ENCODE data around the gene TWSG1. TPM values are rescaled to one million over a fixed set of nuclear protein-coding genes. Genes with fewer than 3 reads are reported as not detected.

The TWSG1 gene
- total RNA-seq (50.1 TPM), polyA plus RNA-seq (ENCODE audit: insufficient read depth, low read depth, low replicate concordance) (16.9 TPM)
- long read RNA-seq, donor 1, transcript TWSG1-201 (5 exons, 3,756 nt), result minor isoform, 10 of 65 reads
- long read RNA-seq, donor 1, transcript TWSG1-202 (4 exons, 1,119 nt), result major isoform, 20 of 65 reads
- long read RNA-seq, donor 1, partial matches to known transcripts, result 35 of 65 reads
- long read RNA-seq, donor 1, other reads (novel, unspliced or antisense), result 0 of 65 reads
- long read RNA-seq, donor 2, transcript TWSG1-202 (4 exons, 1,119 nt), result minor isoform, 7 of 66 reads
- long read RNA-seq, donor 2, transcript TWSG1-201 (5 exons, 3,756 nt), result major isoform, 29 of 66 reads
- long read RNA-seq, donor 2, partial matches to known transcripts, result 30 of 66 reads
- long read RNA-seq, donor 2, other reads (novel, unspliced or antisense), result 0 of 66 reads
- long read RNA-seq, donor 3, transcript TWSG1-201 (5 exons, 3,756 nt), result major isoform, 32 of 71 reads
- long read RNA-seq, donor 3, transcript TWSG1-202 (4 exons, 1,119 nt), result minor isoform, 16 of 71 reads
- long read RNA-seq, donor 3, partial matches to known transcripts, result 23 of 71 reads
- long read RNA-seq, donor 3, other reads (novel, unspliced or antisense), result 0 of 71 reads
- long read RNA-seq, donor 4, transcript TWSG1-202 (4 exons, 1,119 nt), result minor isoform, 7 of 44 reads
- long read RNA-seq, donor 4, transcript TWSG1-201 (5 exons, 3,756 nt), result major isoform, 25 of 44 reads
- long read RNA-seq, donor 4, partial matches to known transcripts, result 12 of 44 reads
- long read RNA-seq, donor 4, other reads (novel, unspliced or antisense), result 0 of 44 reads
- long read RNA-seq, donor 5, partial matches to known transcripts, result 0 of 1 reads
- long read RNA-seq, donor 5, other reads (novel, unspliced or antisense), result 0 of 1 reads
- long read RNA-seq, donor 6, transcript TWSG1-201 (5 exons, 3,756 nt), result major isoform, 28 of 96 reads
- long read RNA-seq, donor 6, transcript TWSG1-202 (4 exons, 1,119 nt), result minor isoform, 14 of 96 reads
- long read RNA-seq, donor 6, partial matches to known transcripts, result 54 of 96 reads
- long read RNA-seq, donor 6, other reads (novel, unspliced or antisense), result 0 of 96 reads
- long read RNA-seq, donor 7, transcript TWSG1-201 (5 exons, 3,756 nt), result major isoform, 44 of 58 reads
- long read RNA-seq, donor 7, partial matches to known transcripts, result 2 of 58 reads
- long read RNA-seq, donor 7, other reads (novel, unspliced or antisense), result 12 of 58 reads
- long read RNA-seq, donor 8, transcript TWSG1-202 (4 exons, 1,119 nt), result minor isoform, 16 of 63 reads
- long read RNA-seq, donor 8, transcript TWSG1-201 (5 exons, 3,756 nt), result major isoform, 21 of 63 reads
- long read RNA-seq, donor 8, partial matches to known transcripts, result 26 of 63 reads
- long read RNA-seq, donor 8, other reads (novel, unspliced or antisense), result 0 of 63 reads
- long read RNA-seq, donor 9, transcript TWSG1-201 (5 exons, 3,756 nt), result major isoform, 13 of 26 reads
- long read RNA-seq, donor 9, transcript TWSG1-202 (4 exons, 1,119 nt), result minor isoform, 7 of 26 reads
- long read RNA-seq, donor 9, partial matches to known transcripts, result 6 of 26 reads
- long read RNA-seq, donor 9, other reads (novel, unspliced or antisense), result 0 of 26 reads
- long read RNA-seq, donor 10, transcript TWSG1-202 (4 exons, 1,119 nt), result major isoform, 21 of 63 reads
- long read RNA-seq, donor 10, transcript TWSG1-201 (5 exons, 3,756 nt), result minor isoform, 20 of 63 reads
- long read RNA-seq, donor 10, partial matches to known transcripts, result 22 of 63 reads
- long read RNA-seq, donor 10, other reads (novel, unspliced or antisense), result 0 of 63 reads

GRCh38 chr18:9334329-9334972 lies at the start of gene TWSG1:
Gene TWSG1, plus strand, starts transcription at chr18:9334773. Its CDS starts 2,457 bp downstream, at chr18:9337230.
- H3K27me3 ChIP-seq (ENCODE audit: control insufficient read depth, insufficient read depth, low read length), result no peaks in the 10 kb centered on the region
- intact Hi-C loops (cut with DNase I), result no loop called here
- H3K4me1 ChIP-seq (ENCODE audit: control insufficient read depth in 2 of 3, insufficient read depth in 2 of 3, low read depth in 1 of 3, low read length in 3 of 3), result peaks cover 0 to 4% (median 0%) of the 10 kb centered on the region in 3 donors
- peak; percentile 21 for TF ChIP-seq CTCF (IDR thresholded peaks at IDR 0.05; ENCODE audit: borderline replicate concordance, extremely low read depth, insufficient read depth)
- no peaks in the 10 kb centered on the region for H3K9me3 ChIP-seq (ENCODE audit: control insufficient read depth in 2 of 3, insufficient read depth in 1 of 3, low read length in 3 of 3)
- DNase-seq (peak; percentile 96 to 98 (median 98)), FAIRE-seq (no peak)
- peaks cover 0 to 5% (median 4%) of the 10 kb centered on the region in 3 donors for H3K36me3 ChIP-seq (ENCODE audit: control insufficient read depth in 2 of 3, insufficient read depth in 3 of 3, low read length in 3 of 3)
- peak within 1 kb of the TSS; percentile 85 to 92 (median 87) for H3K4me3 ChIP-seq (ENCODE audit: low read length in 3 of 3)
- H3K9ac ChIP-seq (ENCODE audit: low read length in 3 of 3), result peak within 1 kb of the TSS; percentile 76 to 82 (median 82)
- H3K27ac ChIP-seq (ENCODE audit: low read depth in 2 of 2, low read length in 2 of 2), result peak within 1 kb of the TSS; percentile 80 to 82

- Histone ChIP-seq H3K9me3 (ENCODE audit: control insufficient read depth in 2 of 3, insufficient read depth in 1 of 3, low read length in 3 of 3) (no peaks in the 10 kb centered on the region), H3K9ac (ENCODE audit: low read length in 3 of 3) (no peak overlapping the region), H3K36me3 (ENCODE audit: control insufficient read depth in 2 of 3, insufficient read depth in 3 of 3, low read length in 3 of 3) (peaks cover 0 to 5% (median 2%) of the 10 kb centered on the region in 3 donors), H3K27me3 (ENCODE audit: control insufficient read depth, insufficient read depth, low read length) (no peaks in the 10 kb centered on the region), H3K4me3 (ENCODE audit: low read length in 3 of 3) (no peak overlapping the region), H3K4me1 (ENCODE audit: control insufficient read depth in 2 of 3, insufficient read depth in 2 of 3, low read depth in 1 of 3, low read length in 3 of 3) (no peaks in the 10 kb centered on the region), H3K27ac (ENCODE audit: low read depth in 2 of 2, low read length in 2 of 2) (no peak overlapping the region)
- FAIRE-seq, result no peak
- no peak for DNase-seq
- intact Hi-C loops (cut with DNase I), result no loop called here
- no peak for TF ChIP-seq CTCF (IDR thresholded peaks at IDR 0.05; ENCODE audit: borderline replicate concordance, extremely low read depth, insufficient read depth)
Measured at GRCh38 chr18:9285604-9286003, 49.0 kb upstream of the TWSG1 start.

Data from kidney (tissue), 22 donors.